K562 (cell line): Measurements from ENCODE around the gene ASB15. TPM values are rescaled to one million over a fixed set of nuclear protein-coding genes. Genes with fewer than 3 reads are reported as not detected.

ENCODE experiments used
- ATAC-seq: fragments of 200-7000 bp; cut with Tn5 transposase; 3 replicates; pipeline ENCODE4 v1.9.1; 2020; ENCODE audit warnings: moderate library complexity
- BruUV-seq: library from RNA; stranded (reverse); fragments of 400-500 nt; replicated peaks from 2 replicates; lab custom pipeline; 2021; lab: Mats Ljungman, UMichigan
- CTCF ChIA-PET: fragments of 300-600 bp; formaldehyde crosslinking; extraction: SDS; loops from one replicate; lab custom pipeline; 2021; ENCODE audit warnings: low intra/inter-chr PET ratio; lab: Yijun Ruan, JAX
- POLR2A ChIA-PET: fragments of 300-600, 350-650 bp; sonication (Branson Sonifier 250); formaldehyde crosslinking; extraction: SDS; loops from one replicate; lab custom pipeline; 2021; ENCODE audit warnings: antibody characterized with exemption, inconsistent platforms; lab: Yijun Ruan, JAX
- DNase-seq, 4 experiments: peaks; one replicate each; pipeline versions ENCODE4 v3.0.0 to v3.0.0-alpha.2; 2011 to 2018; ENCODE audit warnings: low spot score in 3 of 4, mixed read lengths in 3 of 4; ENCODE audit errors: extremely low read depth in 1 of 4
- FAIRE-seq: peaks from 2 replicates; lab custom pipeline; 2011; peaks lifted over from hg19 to GRCh38; lab: Jason Lieb, UNC
- H2AFZ ChIP-seq: 2 replicates; pipeline ENCODE4 v1.6.0; 2011; ENCODE audit warnings: low read depth, low read length, control low read depth, inconsistent platforms
- H3K27ac ChIP-seq: fragments of 200-600 bp; 3 replicates; pipeline ENCODE4 v1.8.0; 2011; ENCODE audit warnings: low read depth, mild to moderate bottlenecking, control low read depth, inconsistent platforms, low read length, moderate library complexity, mixed read lengths; ENCODE audit errors: extremely low read depth
- H3K27me3 ChIP-seq, 2 experiments: fragments of 300-600 bp in 1 of 2; 2 replicates in 1 of 2; 3 replicates in 1 of 2; pipeline versions ENCODE4 v1.6.0 to v1.8.0; 2011; ENCODE audit warnings: inconsistent platforms in 2 of 2, low read length in 2 of 2, mild to moderate bottlenecking in 1 of 2, mixed read lengths in 1 of 2, moderate library complexity in 1 of 2; ENCODE audit not compliant: control insufficient read depth in 2 of 2, insufficient read depth in 2 of 2
- H3K36me3 ChIP-seq: fragments of 300-600 bp; 3 replicates; pipeline ENCODE4 v1.8.0; 2011; ENCODE audit warnings: mild to moderate bottlenecking, low read length, inconsistent platforms; ENCODE audit not compliant: control insufficient read depth, insufficient read depth
- H3K4me1 ChIP-seq, 2 experiments: fragments of 200-600 bp in 1 of 2; replicated peaks in 1 of 2; 2 replicates in 1 of 2; 3 replicates in 1 of 2; pipeline versions ENCODE4 v1.5.1 to v1.8.0; 2011; ENCODE audit warnings: inconsistent platforms in 2 of 2, low read length in 2 of 2, mild to moderate bottlenecking in 1 of 2, mixed read lengths in 1 of 2, moderate library complexity in 1 of 2; ENCODE audit not compliant: control insufficient read depth in 2 of 2, insufficient read depth in 2 of 2
- H3K4me2 ChIP-seq: 2 replicates; pipeline ENCODE4 v1.6.1; 2011; ENCODE audit warnings: low read length, control low read depth, inconsistent platforms, mixed read lengths; ENCODE audit not compliant: insufficient read depth
- H3K4me3 ChIP-seq: fragments of 200-600 bp; sonication (generic), shearing (Covaris generic); 2 replicates; pipeline ENCODE4 v1.5.1; 2016; ENCODE audit warnings: control low read depth, inconsistent platforms
- H3K79me2 ChIP-seq: fragments of 200-600 bp; 3 replicates; pipeline ENCODE4 v1.8.0; 2011; ENCODE audit warnings: low read length, inconsistent platforms; ENCODE audit not compliant: control insufficient read depth, insufficient read depth
- H3K9ac ChIP-seq, 2 experiments: 2 replicates each; pipeline versions ENCODE4 v1.6.0 to v1.6.1; 2011; ENCODE audit warnings: low read depth in 2 of 2, low read length in 2 of 2, control low read depth in 1 of 2, inconsistent platforms in 1 of 2, mild to moderate bottlenecking in 1 of 2, mixed read lengths in 1 of 2; ENCODE audit not compliant: insufficient read depth in 1 of 2
- H3K9me1 ChIP-seq: one replicate; pipeline ENCODE4 v1.6.0; 2011; ENCODE audit warnings: inconsistent platforms, mild to moderate bottlenecking, low read length, moderate library complexity; ENCODE audit not compliant: control insufficient read depth, insufficient read depth
- H3K9me3 ChIP-seq: replicated peaks from 2 replicates; pipeline ENCODE4 v1.5.1; 2011; ENCODE audit warnings: low read depth, low read length, inconsistent platforms; ENCODE audit not compliant: control insufficient read depth, insufficient read depth
- H4K20me1 ChIP-seq: replicated peaks from 2 replicates; pipeline ENCODE4 v1.6.1; 2011; ENCODE audit warnings: low read length, inconsistent platforms, mixed read lengths; ENCODE audit not compliant: control insufficient read depth, insufficient read depth
- MAFF ChIP-seq: IDR thresholded peaks from 2 replicates; pipeline ENCODE4 v1.6.1; 2012; ENCODE audit warnings: low read length, improper control_type of control experiment
- NFE2 ChIP-seq: IDR thresholded peaks from 2 replicates; pipeline ENCODE4 v1.6.1; 2014; ENCODE audit warnings: antibody characterized with exemption, low read depth
- SNRNP70 ChIP-seq: fragments of 200-400 bp; formaldehyde crosslinking; optimal IDR thresholded peaks from 2 replicates; pipeline ENCODE3; 2017; ENCODE audit warnings: low read depth, low read length
- SOX6 ChIP-seq: fragments of 450-650 bp; IDR thresholded peaks from 2 replicates; pipeline ENCODE4 v1.6.1; 2014; ENCODE audit warnings: mild to moderate bottlenecking
- ZEB2 ChIP-seq: fragments of 450-650 bp; IDR thresholded peaks from 2 replicates; pipeline ENCODE4 v1.6.1; 2016
- WGBS: fragments of 100-300 bp; shearing (Covaris generic); methylation state at CpG from one replicate; pipeline ENCODE4 v1.1.6; 2016; ENCODE audit warnings: low coverage, mixed read lengths; ENCODE audit not compliant: insufficient coverage; ENCODE audit errors: missing lambda C conversion rate; 5-methylcytosine and 5-hydroxymethylcytosine counted together
- in situ Hi-C: fragments of 300-500 bp; cut with MboI; formaldehyde crosslinking; loops from 4 replicates; pipeline ENCODE4 v1.15.0; 2018; ENCODE audit warnings: inconsistent platforms, mixed read lengths
- intact Hi-C: fragments of 100-400 bp; cut with micrococcal nuclease; formaldehyde crosslinking; loops from 2 replicates; pipeline ENCODE4 v1.14.2; 2022
- polyA plus RNA-seq, 8 experiments: library from polyadenylated mRNA; depleted of rRNA in 4 of 8; stranded (reverse) in 5 of 8; unstranded in 3 of 8; fragments of >200 nt; fragmentation: Nextera tagmentation in 2 of 8; fragmentation: Illumina TruSeq in 1 of 8; extraction: Ambion mirVana in 2 of 8; extraction: Trizol in 1 of 8; gene quantifications; 2 replicates each; pipeline versions ENCODE4 v1.2.1 to v1.2.3, GENCODE V29; 2011 to 2014; ENCODE audit warnings: inconsistent platforms in 1 of 8, missing spikeins in 1 of 8
- total RNA-seq, 7 experiments: library from RNA; depleted of rRNA in 6 of 7; stranded (reverse); fragments of >200 nt in 6 of 7; fragmentation: Illumina TruSeq in 2 of 7; extraction: Trizol in 2 of 7; gene quantifications; 2 replicates each; pipeline versions ENCODE4 v1.2.1 to v1.2.3, GENCODE V29; 2011 to 2021; ENCODE audit warnings: low replicate concordance in 1 of 7
- TF ChIP-seq, protein P1 (sequence below): sonication (generic); IDR thresholded peaks from 2 replicates; pipeline ENCODE4 v1.6.1; 2016

The ASB15 gene
- total and polyA plus RNA-seq, 9 of the 15 experiments (the other 6 are each of a cell fraction or from before 2014, with no cell fraction given), result 0.03 to 0.14 (median 0.04) TPM; not detected in 3

DNA sequence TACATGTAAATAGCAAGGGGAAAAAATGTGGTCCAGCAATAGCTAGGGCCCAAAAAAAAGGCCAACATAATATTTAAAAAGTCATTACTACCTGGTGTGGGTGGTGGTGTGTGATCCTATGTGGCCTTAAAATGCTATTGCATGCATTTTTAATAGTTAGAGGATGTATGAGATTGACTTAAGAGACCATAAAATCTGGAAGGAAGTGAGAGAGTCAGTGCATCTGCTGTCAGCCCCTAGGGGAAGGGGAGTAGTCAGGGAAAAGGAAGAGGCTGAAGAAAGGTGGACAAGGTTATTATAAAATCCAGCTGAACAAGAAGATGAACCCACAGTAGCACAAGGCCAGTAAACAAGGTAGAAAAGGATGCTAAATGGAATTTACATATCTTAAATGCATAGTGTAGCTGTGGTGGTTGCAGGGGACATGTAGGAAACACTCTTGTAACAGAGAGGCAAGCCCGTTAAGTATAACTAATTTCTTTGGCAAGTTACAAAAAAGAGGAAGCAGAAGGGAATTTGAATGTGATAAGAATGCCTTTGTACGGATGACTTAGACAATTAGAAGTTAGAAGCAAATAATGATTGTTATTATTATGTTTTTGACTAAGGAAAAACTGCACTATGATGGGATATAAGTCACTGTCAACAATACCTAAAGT lies 32.1 kb upstream of the ASB15 start:
- ChIA-PET CTCF (no interaction called here), POLR2A (interaction anchor here (0.5 to 1.8 kb wide), 4 partner anchors 10 to 108 kb away, joined by 3 to 12 read pairs (median 4); partner anchors contain the start of gene NDUFA5)
- intact Hi-C loops, result no loop called here
- Histone ChIP-seq H3K79me2 (no peaks in the 10 kb centered on the region), H3K9me1 (no peaks in the 10 kb centered on the region), H3K27me3 (no peaks in the 10 kb centered on the region), H2AFZ (peak overlapping the region; percentile 79), H3K4me1 (peaks cover 0 to 7% of the 10 kb centered on the region in 2 experiments; a peak in 4 of 5 replicates), H3K4me2 (no peak overlapping the region; the same call in 1 of the 2 replicates), H3K4me3 (no peak overlapping the region), H3K9me3 (no peaks in the 10 kb centered on the region), H3K9ac (no peak overlapping the region), H3K27ac (no peak overlapping the region), H4K20me1 (no peaks in the 10 kb centered on the region), H3K36me3 (no peaks in the 10 kb centered on the region)
- FAIRE-seq (no peak), ATAC-seq (peak; percentile 52), DNase-seq (no peak)
- WGBS, result 4% methylated on average over 2 of the region's 2 CpGs
- in situ Hi-C loops, result no loop called here
- BruUV-seq, result no TSS peak
- TF ChIP-seq SNRNP70 (no peak), NFE2 (0 out of 2 replicates have a peak, but pooled peaks have one; percentile 7), MAFF (no peak), ZEB2 (0 out of 2 replicates have a peak, but pooled peaks have one; percentile 15), SOX6 (peak; percentile 54; the same call in 1 of the 2 replicates)
- TF ChIP-seq, protein P1, sequence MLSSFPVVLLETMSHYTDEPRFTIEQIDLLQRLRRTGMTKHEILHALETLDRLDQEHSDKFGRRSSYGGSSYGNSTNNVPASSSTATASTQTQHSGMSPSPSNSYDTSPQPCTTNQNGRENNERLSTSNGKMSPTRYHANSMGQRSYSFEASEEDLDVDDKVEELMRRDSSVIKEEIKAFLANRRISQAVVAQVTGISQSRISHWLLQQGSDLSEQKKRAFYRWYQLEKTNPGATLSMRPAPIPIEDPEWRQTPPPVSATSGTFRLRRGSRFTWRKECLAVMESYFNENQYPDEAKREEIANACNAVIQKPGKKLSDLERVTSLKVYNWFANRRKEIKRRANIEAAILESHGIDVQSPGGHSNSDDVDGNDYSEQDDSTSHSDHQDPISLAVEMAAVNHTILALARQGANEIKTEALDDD, result peak; percentile 54
